H9 (cell line): ENCODE results near the gene HECTD1. TPM values are rescaled to one million over a fixed set of nuclear protein-coding genes. Genes with fewer than 3 reads are reported as not detected.

ENCODE experiments used
- DNase-seq: peaks from one replicate; pipeline ENCODE4 v3.0.0-alpha.2; 2017
- H2AFZ ChIP-seq: one replicate; pipeline ENCODE4 v1.6.1; 2013; ENCODE audit warnings: mild to moderate bottlenecking, low read length, control low read depth, moderate library complexity
- H2AK5ac ChIP-seq: 2 replicates; pipeline ENCODE4 v1.6.1; 2013; ENCODE audit warnings: low read length, control low read depth, mixed read lengths; ENCODE audit not compliant: insufficient read length
- H2BK120ac ChIP-seq: one replicate; pipeline ENCODE4 v1.6.1; 2013; ENCODE audit warnings: low read depth, mild to moderate bottlenecking, low read length, control low read depth, inconsistent platforms; ENCODE audit not compliant: poor library complexity, severe bottlenecking
- H2BK12ac ChIP-seq: 2 replicates; pipeline ENCODE4 v1.6.1; 2013; ENCODE audit warnings: low read length, control low read depth, mixed read lengths, low read depth; ENCODE audit not compliant: insufficient read length
- H2BK15ac ChIP-seq: 2 replicates; pipeline ENCODE4 v1.6.1; 2013; ENCODE audit warnings: low read depth, low read length, control low read depth
- H2BK20ac ChIP-seq: one replicate; pipeline ENCODE4 v1.6.1; 2013; ENCODE audit warnings: low read depth, mild to moderate bottlenecking, low read length, control low read depth, inconsistent platforms; ENCODE audit not compliant: poor library complexity, severe bottlenecking
- H2BK5ac ChIP-seq: 2 replicates; pipeline ENCODE4 v1.6.1; 2013; ENCODE audit warnings: low read length, control low read depth, mixed read lengths; ENCODE audit not compliant: insufficient read length
- H3K14ac ChIP-seq: 2 replicates; pipeline ENCODE4 v1.6.1; 2013; ENCODE audit warnings: low read length, control low read depth; ENCODE audit not compliant: insufficient read depth
- H3K18ac ChIP-seq: 2 replicates; pipeline ENCODE4 v1.6.1; 2013; ENCODE audit warnings: low read depth, mild to moderate bottlenecking, mixed read lengths, low read length, control low read depth; ENCODE audit not compliant: insufficient read length
- H3K23ac ChIP-seq: 2 replicates; pipeline ENCODE4 v1.6.1; 2013; ENCODE audit warnings: low read length, control low read depth, mixed read lengths, low read depth; ENCODE audit not compliant: insufficient read length
- H3K23me2 ChIP-seq: 2 replicates; pipeline ENCODE4 v1.6.1; 2013; ENCODE audit warnings: low read depth, mild to moderate bottlenecking, mixed read lengths, low read length, control low read depth; ENCODE audit not compliant: insufficient read length, poor library complexity, severe bottlenecking
- H3K27ac ChIP-seq: 2 replicates; pipeline ENCODE4 v1.5.1; 2013; ENCODE audit warnings: low read length, control low read depth, mixed read lengths, low read depth; ENCODE audit not compliant: insufficient read length
- H3K27me3 ChIP-seq: 2 replicates; pipeline ENCODE4 v1.6.1; 2013; ENCODE audit warnings: low read length, control low read depth, inconsistent platforms; ENCODE audit not compliant: insufficient read depth
- H3K4ac ChIP-seq: 2 replicates; pipeline ENCODE4 v1.6.1; 2013; ENCODE audit warnings: low read depth, mild to moderate bottlenecking, control low read depth, inconsistent platforms, low read length, moderate library complexity
- H3K4me1 ChIP-seq: 2 replicates; pipeline ENCODE4 v1.6.1; 2013; ENCODE audit warnings: low read length, control low read depth, inconsistent platforms; ENCODE audit not compliant: insufficient read depth
- H3K4me2 ChIP-seq: 2 replicates; pipeline ENCODE4 v1.6.1; 2013; ENCODE audit warnings: low read length, control low read depth, mixed read lengths; ENCODE audit not compliant: insufficient read length, insufficient read depth
- H3K56ac ChIP-seq: 2 replicates; pipeline ENCODE4 v1.6.1; 2013; ENCODE audit warnings: low read depth, mild to moderate bottlenecking, mixed read lengths, low read length, control low read depth; ENCODE audit not compliant: insufficient read length
- H3K79me1 ChIP-seq: 2 replicates; pipeline ENCODE4 v1.6.1; 2013; ENCODE audit warnings: low read depth, mild to moderate bottlenecking, moderate library complexity, low read length, control low read depth, inconsistent platforms; ENCODE audit not compliant: insufficient read depth, poor library complexity, severe bottlenecking
- H3K79me2 ChIP-seq: 2 replicates; pipeline ENCODE4 v1.6.1; 2013; ENCODE audit warnings: low read length, control low read depth, inconsistent platforms; ENCODE audit not compliant: insufficient read depth
- H3K9ac ChIP-seq: 2 replicates; pipeline ENCODE4 v1.6.1; 2013; ENCODE audit warnings: low read length, control low read depth, mixed read lengths; ENCODE audit not compliant: insufficient read length; ENCODE audit errors: extremely low read depth
- H3K9me3 ChIP-seq: one replicate; pipeline ENCODE4 v1.6.1; 2013; ENCODE audit warnings: low read depth, low read length, inconsistent platforms; ENCODE audit not compliant: control insufficient read depth
- H3T11ph ChIP-seq: one replicate; pipeline ENCODE4 v1.6.1; 2013; ENCODE audit warnings: mild to moderate bottlenecking, low read length, control low read depth, inconsistent platforms
- H4K20me1 ChIP-seq: one replicate; pipeline ENCODE4 v1.6.1; 2013; ENCODE audit not compliant: control insufficient read depth, insufficient read length, insufficient read depth
- H4K5ac ChIP-seq: 2 replicates; pipeline ENCODE4 v1.6.1; 2013; ENCODE audit warnings: low read depth, mild to moderate bottlenecking, mixed read lengths, low read length, control low read depth; ENCODE audit not compliant: insufficient read length
- H4K8ac ChIP-seq: replicated peaks from 2 replicates; pipeline ENCODE4 v1.6.1; 2013; ENCODE audit warnings: low read length, control low read depth, mixed read lengths, low read depth; ENCODE audit not compliant: insufficient read length
- H4K91ac ChIP-seq: 2 replicates; pipeline ENCODE4 v1.6.1; 2013; ENCODE audit warnings: low read depth, mild to moderate bottlenecking, moderate library complexity, mixed read lengths, low read length, control low read depth; ENCODE audit not compliant: insufficient read length
- H3K27ac Mint-ChIP-seq, 3 experiments: 2 replicates in 2 of 3; 3 replicates in 1 of 3; pipeline ENCODE4 v1.8.0; 2020 to 2021; ENCODE audit warnings: mixed read lengths in 3 of 3, mild to moderate bottlenecking in 1 of 3, moderate library complexity in 1 of 3
- H3K27me3 Mint-ChIP-seq: 2 replicates; pipeline ENCODE4 v1.8.0; 2021; ENCODE audit warnings: low read depth, mild to moderate bottlenecking, moderate library complexity, mixed read lengths
- H3K36me3 Mint-ChIP-seq, 3 experiments: 2 replicates in 2 of 3; 3 replicates in 1 of 3; pipeline ENCODE4 v1.8.0; 2020 to 2021; ENCODE audit warnings: low read depth in 3 of 3, mixed read lengths in 3 of 3; ENCODE audit not compliant: insufficient read depth in 1 of 3
- H3K4me1 Mint-ChIP-seq, 2 experiments: 2 replicates each; pipeline ENCODE4 v1.8.0; 2020; ENCODE audit warnings: mixed read lengths in 2 of 2
- H3K4me3 Mint-ChIP-seq, 2 experiments: 2 replicates in 1 of 2; 3 replicates in 1 of 2; pipeline ENCODE4 v1.8.0; 2020 to 2021; ENCODE audit warnings: mild to moderate bottlenecking in 2 of 2, mixed read lengths in 2 of 2, moderate library complexity in 1 of 2
- H3K9me3 Mint-ChIP-seq, 2 experiments: 2 replicates in 1 of 2; 3 replicates in 1 of 2; pipeline ENCODE4 v1.8.0; 2020; ENCODE audit warnings: mild to moderate bottlenecking in 2 of 2, mixed read lengths in 2 of 2, moderate library complexity in 1 of 2
- CTCF ChIP-seq: fragments of 200-600 bp; sonication (generic); conservative IDR thresholded peaks from 3 replicates; pipeline ENCODE4 v1.8.0; 2021; ENCODE audit warnings: antibody characterized with exemption, mild to moderate bottlenecking
- WGBS: extraction: QIAGEN DNeasy Blood & Tissue Kit; methylation state at CpG from one replicate; pipeline ENCODE4 v1.1.7; 2013; ENCODE audit warnings: missing lambda C conversion rate, low lambda C conversion rate, mixed read lengths; ENCODE audit not compliant: insufficient read length; ENCODE audit errors: extremely low coverage; 5-methylcytosine and 5-hydroxymethylcytosine counted together
- total RNA-seq: library from RNA; stranded (reverse); gene quantifications from 2 replicates; pipeline ENCODE4 v1.2.1, GENCODE V29; 2021

HECTD1 gene
- total RNA-seq, 1 experiment from 2014 or later, result 135 TPM

DNA sequence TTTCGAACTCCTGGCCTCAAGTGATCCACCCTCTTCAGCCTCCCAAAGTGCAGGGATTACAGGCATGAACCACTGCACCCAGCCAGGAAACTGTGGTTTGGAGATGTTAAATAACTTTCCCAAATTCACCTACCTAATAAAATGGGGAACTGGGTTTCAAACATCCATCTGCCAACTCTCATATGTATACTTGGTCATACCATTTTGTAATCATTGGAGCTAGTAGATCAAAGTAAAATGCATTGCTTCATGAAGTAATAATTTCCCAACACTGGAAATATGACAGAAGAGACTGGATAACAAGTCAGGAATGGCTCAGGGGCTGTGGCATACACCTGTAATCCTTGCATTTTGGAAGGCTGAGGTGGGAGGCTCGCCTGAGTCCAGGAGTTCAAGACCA is 5.3 kb upstream of the HECTD1 start:
- Histone ChIP-seq H3K4me2 (no peak overlapping the region), H3K18ac (no peak overlapping the region), H3K23ac (no peak overlapping the region), H2BK15ac (no peak overlapping the region), H3K4ac (no peak overlapping the region), H2AK5ac (no peak overlapping the region), H3K4me1 (no peaks in the 10 kb centered on the region), H2BK5ac (no peak overlapping the region), H2BK120ac (no peak overlapping the region), H2BK12ac (no peak overlapping the region), H3K79me2 (no peaks in the 10 kb centered on the region), H3T11ph (no peak overlapping the region), H3K27me3 (no peaks in the 10 kb centered on the region), H3K23me2 (peaks cover 6% of the 10 kb centered on the region), H3K27ac (no peak overlapping the region), H3K14ac (no peak overlapping the region), H4K8ac (no peak overlapping the region), H4K20me1 (no peaks in the 10 kb centered on the region), H2AFZ (no peak overlapping the region), H3K9ac (no peak overlapping the region), H3K79me1 (no peaks in the 10 kb centered on the region), H4K5ac (no peak overlapping the region), H3K56ac (no peak overlapping the region), H3K9me3 (no peaks in the 10 kb centered on the region), H2BK20ac (no peak overlapping the region), H4K91ac (no peak overlapping the region)
- no peak for DNase-seq
- no peaks in the 10 kb centered on the region for H3K27me3 Mint-ChIP-seq
- H3K4me3 Mint-ChIP-seq, result no peak overlapping the region
- peaks cover 9 to 11% of the 10 kb centered on the region in 2 experiments; a peak in 3 of 4 replicates for H3K4me1 Mint-ChIP-seq
- no CpG with 5 or more reads among the region's 2 CpGs for WGBS
- no peaks in the 10 kb centered on the region for H3K9me3 Mint-ChIP-seq
- H3K27ac Mint-ChIP-seq, result no peak overlapping the region
- no peak for TF ChIP-seq CTCF
- H3K36me3 Mint-ChIP-seq, result no peaks in the 10 kb centered on the region
